Trophoblast cell (in vitro differentiated cells and primary cell): Measurements from ENCODE around the gene LRP4.

ENCODE experiments used
- DNase-seq, 2 donors: peaks; one replicate each; pipeline ENCODE4 v3.0.0-alpha.2; 2016
- H2AFZ ChIP-seq: 2 replicates; pipeline ENCODE4 v1.6.1; 2013; ENCODE audit warnings: low read length, moderate library complexity, mild to moderate bottlenecking; ENCODE audit not compliant: insufficient read depth, poor library complexity
- H2AK5ac ChIP-seq: 2 replicates; pipeline ENCODE4 v1.6.1; 2013; ENCODE audit warnings: mild to moderate bottlenecking, low read length
- H2BK120ac ChIP-seq: 2 replicates; pipeline ENCODE4 v1.6.1; 2013; ENCODE audit warnings: low read length, mild to moderate bottlenecking, moderate library complexity; ENCODE audit not compliant: insufficient read depth, poor library complexity
- H2BK12ac ChIP-seq: 2 replicates; pipeline ENCODE4 v1.6.1; 2013; ENCODE audit warnings: mild to moderate bottlenecking, low read length, moderate library complexity
- H2BK5ac ChIP-seq: 2 replicates; pipeline ENCODE4 v1.6.1; 2013; ENCODE audit warnings: low read length, low read depth, moderate library complexity, mild to moderate bottlenecking; ENCODE audit not compliant: poor library complexity
- H3K14ac ChIP-seq: 2 replicates; pipeline ENCODE4 v1.6.1; 2013; ENCODE audit warnings: mild to moderate bottlenecking, low read length
- H3K18ac ChIP-seq: 2 replicates; pipeline ENCODE4 v1.6.1; 2013; ENCODE audit warnings: mild to moderate bottlenecking, low read length
- H3K23ac ChIP-seq: 2 replicates; pipeline ENCODE4 v1.6.1; 2013; ENCODE audit warnings: low read length
- H3K27ac ChIP-seq: 2 replicates; pipeline ENCODE4 v1.5.1; 2013; ENCODE audit warnings: low read depth, mild to moderate bottlenecking, inconsistent platforms, low read length, moderate library complexity
- H3K27me3 ChIP-seq: 2 replicates; pipeline ENCODE4 v1.6.1; 2013; ENCODE audit warnings: inconsistent platforms, mild to moderate bottlenecking, low read length, moderate library complexity; ENCODE audit not compliant: insufficient read depth
- H3K36me3 ChIP-seq, 2 experiments: 1 replicate in 1 of 2; 2 replicates in 1 of 2; pipeline ENCODE4 v1.6.1; 2013; ENCODE audit warnings: low read length in 2 of 2, mild to moderate bottlenecking in 2 of 2, moderate library complexity in 1 of 2; ENCODE audit not compliant: insufficient read depth in 2 of 2, control insufficient read depth in 1 of 2
- H3K4ac ChIP-seq: 2 replicates; pipeline ENCODE4 v1.6.1; 2013; ENCODE audit warnings: low read depth, mild to moderate bottlenecking, low read length, moderate library complexity
- H3K4me1 ChIP-seq, 2 experiments: 1 replicate in 1 of 2; 2 replicates in 1 of 2; pipeline ENCODE4 v1.6.1; 2013; ENCODE audit warnings: low read length in 2 of 2, mild to moderate bottlenecking in 2 of 2, moderate library complexity in 1 of 2; ENCODE audit not compliant: insufficient read depth in 2 of 2, control insufficient read depth in 1 of 2
- H3K4me2 ChIP-seq: 2 replicates; pipeline ENCODE4 v1.6.1; 2013; ENCODE audit warnings: inconsistent platforms, mild to moderate bottlenecking, low read length, moderate library complexity
- H3K4me3 ChIP-seq: 2 replicates; pipeline ENCODE4 v1.5.1; 2013; ENCODE audit warnings: mild to moderate bottlenecking, low read depth, low read length, inconsistent platforms
- H3K79me1 ChIP-seq: one replicate; pipeline ENCODE4 v1.6.1; 2013; ENCODE audit warnings: low read length
- H3K79me2 ChIP-seq: 2 replicates; pipeline ENCODE4 v1.6.1; 2013; ENCODE audit warnings: low read length, mild to moderate bottlenecking; ENCODE audit not compliant: control insufficient read depth, insufficient read depth, poor library complexity
- H3K9ac ChIP-seq: 2 replicates; pipeline ENCODE4 v1.6.1; 2013; ENCODE audit warnings: mild to moderate bottlenecking, low read length
- H3K9me3 ChIP-seq: 2 replicates; pipeline ENCODE4 v1.6.1; 2013; ENCODE audit warnings: low read depth, mild to moderate bottlenecking, control low read depth, inconsistent platforms, low read length; ENCODE audit not compliant: insufficient read depth
- H4K12ac ChIP-seq: 2 replicates; pipeline ENCODE4 v1.6.1; 2013; ENCODE audit warnings: low read depth, mild to moderate bottlenecking, low read length, moderate library complexity
- H4K8ac ChIP-seq: 2 replicates; pipeline ENCODE4 v1.6.1; 2013; ENCODE audit warnings: low read depth, mild to moderate bottlenecking, low read length, moderate library complexity
- H4K91ac ChIP-seq: one replicate; pipeline ENCODE4 v1.6.1; 2013; ENCODE audit warnings: low read depth, mild to moderate bottlenecking, low read length, moderate library complexity
- WGBS: extraction: QIAGEN DNeasy Blood & Tissue Kit; methylation state at CpG from one replicate; pipeline ENCODE4 v1.1.7; 2013; ENCODE audit warnings: missing lambda C conversion rate; ENCODE audit not compliant: insufficient read length, insufficient coverage; ENCODE audit errors: extremely low coverage; 5-methylcytosine and 5-hydroxymethylcytosine counted together

Gene LRP4

DNA sequence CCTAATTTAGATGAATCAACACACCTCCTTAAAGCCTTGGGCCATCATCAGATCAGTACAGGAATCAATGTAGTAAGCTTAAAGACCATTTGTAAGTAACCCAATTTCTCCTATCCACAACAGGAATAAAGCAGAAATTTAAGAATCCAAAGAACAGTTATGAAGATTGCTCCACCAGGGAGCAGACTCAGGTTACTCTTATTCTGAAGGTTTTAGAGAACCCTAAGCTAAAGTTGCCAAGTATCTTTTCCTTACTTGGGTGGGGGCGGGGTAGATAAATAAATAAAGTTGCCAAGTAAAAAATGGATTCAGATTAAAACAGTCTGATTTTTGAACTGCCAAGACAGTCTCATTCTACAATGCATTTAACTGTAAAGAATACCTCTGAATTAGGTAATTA lies 90.4 kb downstream of the LRP4 start:
- H4K91ac ChIP-seq, result no peak overlapping the region
- H3K4ac ChIP-seq, result no peak overlapping the region
- H3K9me3 ChIP-seq, result no peaks in the 10 kb centered on the region
- H3K4me1 ChIP-seq, result peaks cover 3 to 6% of the 10 kb centered on the region in 2 experiments
- DNase-seq, result no peak
- no peak overlapping the region for H3K14ac ChIP-seq
- H2BK5ac ChIP-seq, result no peak overlapping the region
- no peak overlapping the region for H4K12ac ChIP-seq
- H3K27ac ChIP-seq, result no peak overlapping the region
- no peak overlapping the region for H3K4me2 ChIP-seq
- H3K4me3 ChIP-seq, result no peak overlapping the region
- no peaks in the 10 kb centered on the region for H3K36me3 ChIP-seq
- no CpG with 5 or more reads among the region's 1 CpG for whole genome bisulfite sequencing
- no peak overlapping the region for H3K23ac ChIP-seq
- no peaks in the 10 kb centered on the region for H3K79me1 ChIP-seq
- H4K8ac ChIP-seq, result no peak overlapping the region
- no peaks in the 10 kb centered on the region for H3K27me3 ChIP-seq
- no peak overlapping the region for H2AK5ac ChIP-seq
- H2BK12ac ChIP-seq, result no peak overlapping the region
- peaks cover 8% of the 10 kb centered on the region for H3K79me2 ChIP-seq
- H2BK120ac ChIP-seq, result no peak overlapping the region
- no peak overlapping the region for H2AFZ ChIP-seq
- H3K18ac ChIP-seq, result no peak overlapping the region
- H3K9ac ChIP-seq, result no peak overlapping the region

- WGBS, result no CpG with 5 or more reads among the region's 32 CpGs
- H3K9ac ChIP-seq, result peak overlapping the region; percentile 39
- peak overlapping the region; percentile 62 for H3K4me3 ChIP-seq
- no peaks in the 10 kb centered on the region for H3K36me3 ChIP-seq
- no peak overlapping the region for H4K91ac ChIP-seq
- peaks cover 3 to 6% of the 10 kb centered on the region in 2 experiments for H3K4me1 ChIP-seq
- H3K79me1 ChIP-seq, result no peaks in the 10 kb centered on the region
- no peak overlapping the region for H2BK5ac ChIP-seq
- H3K9me3 ChIP-seq, result no peaks in the 10 kb centered on the region
- peak overlapping the region; percentile 24 for H3K27ac ChIP-seq
- no peak overlapping the region for H2BK120ac ChIP-seq
- H2AK5ac ChIP-seq, result no peak overlapping the region
- H4K8ac ChIP-seq, result no peak overlapping the region
- H3K4ac ChIP-seq, result peak overlapping the region; percentile 37
- no peak overlapping the region for H2AFZ ChIP-seq
- H4K12ac ChIP-seq, result no peak overlapping the region
- no peak overlapping the region for H3K23ac ChIP-seq
- peak; percentile 83 to 85 for DNase-seq
- H3K18ac ChIP-seq, result peak overlapping the region; percentile 14
- no peaks in the 10 kb centered on the region for H3K27me3 ChIP-seq
- peak overlapping the region; percentile 85 for H3K4me2 ChIP-seq
- H2BK12ac ChIP-seq, result no peak overlapping the region
- no peak overlapping the region for H3K14ac ChIP-seq
- H3K79me2 ChIP-seq, result peaks cover 7% of the 10 kb centered on the region
Measured at GRCh38 chr11:46826310-46827044, 91.9 kb downstream of the LRP4 start.

GRCh38 chr11:46808799-46809431 lies 109.4 kb downstream of the LRP4 start:
- Histone ChIP-seq H2BK5ac (no peak overlapping the region), H2BK12ac (no peak overlapping the region), H3K27me3 (no peaks in the 10 kb centered on the region), H2AFZ (no peak overlapping the region), H3K4me1 (no peaks in the 10 kb centered on the region), H3K18ac (no peak overlapping the region), H3K79me2 (no peaks in the 10 kb centered on the region), H3K4me2 (no peak overlapping the region), H2BK120ac (no peak overlapping the region), H3K14ac (no peak overlapping the region), H3K79me1 (no peaks in the 10 kb centered on the region), H3K27ac (no peak overlapping the region), H3K9me3 (no peaks in the 10 kb centered on the region), H3K4ac (no peak overlapping the region), H3K9ac (no peak overlapping the region), H3K23ac (no peak overlapping the region), H4K91ac (no peak overlapping the region), H2AK5ac (no peak overlapping the region), H4K12ac (no peak overlapping the region), H3K4me3 (no peak overlapping the region), H3K36me3 (peaks cover 8 to 10% of the 10 kb centered on the region in 2 experiments), H4K8ac (no peak overlapping the region)
- peak in 1 of 2 donors; percentile 64 for DNase-seq
- no CpG with 5 or more reads among the region's 3 CpGs for WGBS
